OCI-LY1 (cell line): ENCODE results near the gene USP3.

Experiments
- EZH2 ChIP-seq: fragments of 200-600 bp; sonication (generic), shearing (Covaris generic); IDR thresholded peaks from 2 replicates; pipeline ENCODE4 v1.8.0; 2017; ENCODE audit warnings: borderline replicate concordance, mixed run types, mild to moderate bottlenecking, antibody characterized with exemption, low read length, moderate library complexity, mixed read lengths
- TF ChIP-seq, protein P1 (sequence below): fragments of 200-600 bp; sonication (generic), shearing (Covaris generic); IDR thresholded peaks from 2 replicates; pipeline ENCODE4 v1.5.1; 2017; ENCODE audit warnings: mild to moderate bottlenecking, antibody characterized with exemption, low read length, moderate library complexity, mixed read lengths

DNA sequence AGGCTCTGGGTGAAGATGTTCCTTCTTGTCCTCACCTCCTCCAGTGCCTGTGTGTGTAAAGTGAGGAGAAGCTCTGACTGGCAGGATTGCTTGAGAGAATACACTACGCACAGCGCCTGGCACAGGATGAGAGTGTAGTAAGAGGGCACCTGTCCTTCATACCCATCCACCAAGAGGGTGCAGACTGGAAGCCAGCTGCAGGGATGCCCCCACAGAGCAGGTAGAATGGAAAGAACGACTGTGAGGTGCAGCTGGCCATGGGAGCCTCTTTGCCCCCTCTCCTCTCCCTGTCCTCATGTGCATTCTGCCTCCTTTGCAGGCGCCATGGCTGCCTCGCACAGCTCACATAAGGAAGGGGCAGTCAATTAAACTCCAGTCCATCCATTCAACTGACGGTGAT is 105.1 kb downstream of the USP3 start:
- TF ChIP-seq, protein P1, sequence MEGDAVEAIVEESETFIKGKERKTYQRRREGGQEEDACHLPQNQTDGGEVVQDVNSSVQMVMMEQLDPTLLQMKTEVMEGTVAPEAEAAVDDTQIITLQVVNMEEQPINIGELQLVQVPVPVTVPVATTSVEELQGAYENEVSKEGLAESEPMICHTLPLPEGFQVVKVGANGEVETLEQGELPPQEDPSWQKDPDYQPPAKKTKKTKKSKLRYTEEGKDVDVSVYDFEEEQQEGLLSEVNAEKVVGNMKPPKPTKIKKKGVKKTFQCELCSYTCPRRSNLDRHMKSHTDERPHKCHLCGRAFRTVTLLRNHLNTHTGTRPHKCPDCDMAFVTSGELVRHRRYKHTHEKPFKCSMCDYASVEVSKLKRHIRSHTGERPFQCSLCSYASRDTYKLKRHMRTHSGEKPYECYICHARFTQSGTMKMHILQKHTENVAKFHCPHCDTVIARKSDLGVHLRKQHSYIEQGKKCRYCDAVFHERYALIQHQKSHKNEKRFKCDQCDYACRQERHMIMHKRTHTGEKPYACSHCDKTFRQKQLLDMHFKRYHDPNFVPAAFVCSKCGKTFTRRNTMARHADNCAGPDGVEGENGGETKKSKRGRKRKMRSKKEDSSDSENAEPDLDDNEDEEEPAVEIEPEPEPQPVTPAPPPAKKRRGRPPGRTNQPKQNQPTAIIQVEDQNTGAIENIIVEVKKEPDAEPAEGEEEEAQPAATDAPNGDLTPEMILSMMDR, result no peak
- TF ChIP-seq EZH2, result no peak
